ENCODE measurements around the gene PIMREG. TPM values are rescaled to one million over a fixed set of nuclear protein-coding genes. Genes with fewer than 3 reads are reported as not detected.

Gene PIMREG
- polyA plus RNA-seq, 2 of the 4 experiments (the other 2 are of a cell fraction), result 26.3 to 28.9 TPM

DNA sequence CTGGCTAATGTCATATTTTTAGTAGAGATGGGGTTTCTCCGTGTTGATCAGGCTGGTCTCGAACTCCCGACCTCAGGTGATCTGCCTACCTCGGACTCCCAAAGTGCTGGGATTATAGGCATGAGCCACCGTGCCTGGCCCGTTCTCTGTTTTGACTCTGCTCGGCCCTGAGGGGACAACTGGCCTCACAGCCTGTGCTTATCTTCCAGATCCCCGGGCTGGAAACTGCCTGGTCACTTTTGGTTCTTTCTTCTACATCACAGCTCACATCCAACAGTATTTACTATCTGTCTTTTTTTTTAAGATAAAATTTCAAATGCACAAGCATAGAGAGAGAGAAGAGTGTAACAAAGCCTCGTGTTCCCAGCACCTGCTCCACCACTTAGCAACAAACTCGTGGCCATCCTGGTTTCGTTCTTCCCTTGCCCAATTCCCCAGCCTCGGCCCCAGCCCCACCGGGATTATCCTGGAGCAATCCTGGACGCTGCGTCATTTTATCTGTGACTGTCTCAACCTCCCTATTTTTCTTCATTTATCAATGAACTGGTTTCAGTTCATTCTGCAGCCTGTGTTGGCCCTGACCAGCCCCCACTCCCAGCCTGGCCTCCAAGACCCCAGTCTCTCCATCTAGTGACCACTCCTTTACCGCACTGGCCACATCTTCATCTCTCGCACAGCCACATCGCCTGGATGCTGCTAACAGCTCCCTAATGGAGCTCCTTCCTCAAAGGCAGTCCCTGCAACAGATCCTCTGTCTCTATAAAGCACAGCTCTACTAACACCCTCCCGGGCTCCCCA is 21.1 kb downstream of the PIMREG start:
- 0 out of 3 replicates have a peak, but pooled peaks cover 5% of the 10 kb centered on the region for H3K9me3 ChIP-seq
- no peaks in the 10 kb centered on the region for H3K4me1 ChIP-seq
- DNase-seq (ENCODE audit: low read depth in 1 of 2, low spot score in 1 of 2) (no peak), FAIRE-seq (no peak), ATAC-seq (no peak)
- WGBS (ENCODE audit: missing lambda C conversion rate), result 67% methylated on average over 19 of the region's 19 CpGs
- ChIA-PET CTCF (interaction anchor here (8.1 kb wide), 1 partner anchor 8 kb away, joined by 77 read pairs; no protein-coding TSS in a partner anchor), POLR2A (no interaction called here)
- H3K27ac ChIP-seq, result no peak overlapping the region
- H3K4me2 ChIP-seq, result no peak overlapping the region
- no peak overlapping the region for H3K4me3 ChIP-seq
- TF ChIP-seq, protein P1, sequence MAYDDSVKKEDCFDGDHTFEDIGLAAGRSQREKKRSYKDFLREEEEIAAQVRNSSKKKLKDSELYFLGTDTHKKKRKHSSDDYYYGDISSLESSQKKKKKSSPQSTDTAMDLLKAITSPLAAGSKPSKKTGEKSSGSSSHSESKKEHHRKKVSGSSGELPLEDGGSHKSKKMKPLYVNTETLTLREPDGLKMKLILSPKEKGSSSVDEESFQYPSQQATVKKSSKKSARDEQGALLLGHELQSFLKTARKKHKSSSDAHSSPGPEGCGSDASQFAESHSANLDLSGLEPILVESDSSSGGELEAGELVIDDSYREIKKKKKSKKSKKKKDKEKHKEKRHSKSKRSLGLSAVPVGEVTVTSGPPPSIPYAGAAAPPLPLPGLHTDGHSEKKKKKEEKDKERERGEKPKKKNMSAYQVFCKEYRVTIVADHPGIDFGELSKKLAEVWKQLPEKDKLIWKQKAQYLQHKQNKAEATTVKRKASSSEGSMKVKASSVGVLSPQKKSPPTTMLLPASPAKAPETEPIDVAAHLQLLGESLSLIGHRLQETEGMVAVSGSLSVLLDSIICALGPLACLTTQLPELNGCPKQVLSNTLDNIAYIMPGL (CRISPR knock-in tag; IDR thresholded peaks at IDR 0.05; ENCODE audit: borderline replicate concordance), result no peak
- TF ChIP-seq ESRRA (IDR thresholded peaks at IDR 0.05; ENCODE audit: borderline replicate concordance, low read length) (no peak), EP300 (IDR thresholded peaks at IDR 0.05) (no peak), RARB (CRISPR knock-in tag; IDR thresholded peaks at IDR 0.05) (no peak), POLR2A (IDR thresholded peaks at IDR 0.05; ENCODE audit: low read length) (no peak), KDM1A (IDR thresholded peaks at IDR 0.05; ENCODE audit: low read depth) (no peak), JUNB (IDR thresholded peaks at IDR 0.05) (no peak), FOXS1 (CRISPR knock-in tag; IDR thresholded peaks at IDR 0.05) (no peak), CEBPB (IDR thresholded peaks at IDR 0.05) (no peak), GATA3 (IDR thresholded peaks at IDR 0.05; ENCODE audit: borderline replicate concordance) (no peak), NR3C1 (IDR thresholded peaks at IDR 0.05) (no peak), HEYL (CRISPR knock-in tag; IDR thresholded peaks at IDR 0.05) (no peak), JUN (IDR thresholded peaks at IDR 0.05) (no peak), SMC3 (IDR thresholded peaks at IDR 0.05) (no peak)
- TF ChIP-seq, protein P2, sequence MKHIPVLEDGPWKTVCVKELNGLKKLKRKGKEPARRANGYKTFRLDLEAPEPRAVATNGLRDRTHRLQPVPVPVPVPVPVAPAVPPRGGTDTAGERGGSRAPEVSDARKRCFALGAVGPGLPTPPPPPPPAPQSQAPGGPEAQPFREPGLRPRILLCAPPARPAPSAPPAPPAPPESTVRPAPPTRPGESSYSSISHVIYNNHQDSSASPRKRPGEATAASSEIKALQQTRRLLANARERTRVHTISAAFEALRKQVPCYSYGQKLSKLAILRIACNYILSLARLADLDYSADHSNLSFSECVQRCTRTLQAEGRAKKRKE (CRISPR knock-in tag; IDR thresholded peaks at IDR 0.05; ENCODE audit: low read depth), result no peak
- TF ChIP-seq, protein P3, sequence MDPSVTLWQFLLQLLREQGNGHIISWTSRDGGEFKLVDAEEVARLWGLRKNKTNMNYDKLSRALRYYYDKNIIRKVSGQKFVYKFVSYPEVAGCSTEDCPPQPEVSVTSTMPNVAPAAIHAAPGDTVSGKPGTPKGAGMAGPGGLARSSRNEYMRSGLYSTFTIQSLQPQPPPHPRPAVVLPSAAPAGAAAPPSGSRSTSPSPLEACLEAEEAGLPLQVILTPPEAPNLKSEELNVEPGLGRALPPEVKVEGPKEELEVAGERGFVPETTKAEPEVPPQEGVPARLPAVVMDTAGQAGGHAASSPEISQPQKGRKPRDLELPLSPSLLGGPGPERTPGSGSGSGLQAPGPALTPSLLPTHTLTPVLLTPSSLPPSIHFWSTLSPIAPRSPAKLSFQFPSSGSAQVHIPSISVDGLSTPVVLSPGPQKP (IDR thresholded peaks at IDR 0.05; ENCODE audit: low read depth, low read length), result no peak

DNA sequence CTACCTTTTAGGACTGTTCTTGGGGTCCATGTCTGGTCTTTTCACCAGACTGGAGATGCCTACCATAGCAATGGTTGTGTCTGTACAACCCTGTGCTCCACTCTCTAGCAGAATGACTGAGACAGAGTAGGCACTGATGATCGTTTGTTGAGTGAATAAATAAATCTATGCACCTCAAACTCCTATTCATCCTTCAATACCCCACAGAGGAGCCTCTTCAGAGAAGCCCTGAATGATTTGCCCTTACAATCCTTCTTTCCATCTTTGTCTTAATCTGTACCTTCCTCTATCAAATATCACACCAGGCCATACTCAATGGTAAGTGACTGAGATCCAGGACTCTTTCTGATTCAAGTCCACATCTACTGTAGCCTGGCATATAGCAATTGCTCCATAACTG is 23.3 kb downstream of the PIMREG start:
- Histone ChIP-seq H3K9me3 (0 out of 3 replicates have a peak, but pooled peaks cover 5% of the 10 kb centered on the region), H3K4me1 (peaks cover 18% of the 10 kb centered on the region), H3K4me3 (no peak overlapping the region), H3K4me2 (no peak overlapping the region), H3K27ac (no peak overlapping the region)
- POLR2A ChIA-PET, result no interaction called here
- WGBS (ENCODE audit: missing lambda C conversion rate), result 12% methylated on average over 1 of the region's 1 CpG
- CTCF ChIA-PET, result interaction anchor here (0.7 to 1.3 kb wide), 3 partner anchors 14 to 554 kb away, joined by 3 read pairs; no protein-coding TSS in a partner anchor
- TF ChIP-seq HDAC2 (IDR thresholded peaks at IDR 0.05) (no peak), JUN (IDR thresholded peaks at IDR 0.05) (no peak), ESRRA (IDR thresholded peaks at IDR 0.05; ENCODE audit: borderline replicate concordance, low read length) (no peak), KDM5A (IDR thresholded peaks at IDR 0.05) (no peak), CBX8 (IDR thresholded peaks at IDR 0.05) (no peak), FOSB (CRISPR knock-in tag; IDR thresholded peaks at IDR 0.05) (no peak), MYC (IDR thresholded peaks at IDR 0.05; ENCODE audit: borderline replicate concordance, low read length) (no peak), SMC3 (IDR thresholded peaks at IDR 0.05) (no peak), PHF8 (IDR thresholded peaks at IDR 0.05; ENCODE audit: borderline replicate concordance, low read depth) (no peak), RAD21 (conservative IDR thresholded peaks at IDR 0.05 in 1 of 2, IDR thresholded peaks at IDR 0.05 in 1 of 2) (no peak), EP300 (IDR thresholded peaks at IDR 0.05) (no peak), RARB (CRISPR knock-in tag; IDR thresholded peaks at IDR 0.05) (no peak), RCOR1 (IDR thresholded peaks at IDR 0.05; ENCODE audit: low read depth, low read length) (no peak), SREBF2 (IDR thresholded peaks at IDR 0.05) (no peak)
- TF ChIP-seq, protein P4, sequence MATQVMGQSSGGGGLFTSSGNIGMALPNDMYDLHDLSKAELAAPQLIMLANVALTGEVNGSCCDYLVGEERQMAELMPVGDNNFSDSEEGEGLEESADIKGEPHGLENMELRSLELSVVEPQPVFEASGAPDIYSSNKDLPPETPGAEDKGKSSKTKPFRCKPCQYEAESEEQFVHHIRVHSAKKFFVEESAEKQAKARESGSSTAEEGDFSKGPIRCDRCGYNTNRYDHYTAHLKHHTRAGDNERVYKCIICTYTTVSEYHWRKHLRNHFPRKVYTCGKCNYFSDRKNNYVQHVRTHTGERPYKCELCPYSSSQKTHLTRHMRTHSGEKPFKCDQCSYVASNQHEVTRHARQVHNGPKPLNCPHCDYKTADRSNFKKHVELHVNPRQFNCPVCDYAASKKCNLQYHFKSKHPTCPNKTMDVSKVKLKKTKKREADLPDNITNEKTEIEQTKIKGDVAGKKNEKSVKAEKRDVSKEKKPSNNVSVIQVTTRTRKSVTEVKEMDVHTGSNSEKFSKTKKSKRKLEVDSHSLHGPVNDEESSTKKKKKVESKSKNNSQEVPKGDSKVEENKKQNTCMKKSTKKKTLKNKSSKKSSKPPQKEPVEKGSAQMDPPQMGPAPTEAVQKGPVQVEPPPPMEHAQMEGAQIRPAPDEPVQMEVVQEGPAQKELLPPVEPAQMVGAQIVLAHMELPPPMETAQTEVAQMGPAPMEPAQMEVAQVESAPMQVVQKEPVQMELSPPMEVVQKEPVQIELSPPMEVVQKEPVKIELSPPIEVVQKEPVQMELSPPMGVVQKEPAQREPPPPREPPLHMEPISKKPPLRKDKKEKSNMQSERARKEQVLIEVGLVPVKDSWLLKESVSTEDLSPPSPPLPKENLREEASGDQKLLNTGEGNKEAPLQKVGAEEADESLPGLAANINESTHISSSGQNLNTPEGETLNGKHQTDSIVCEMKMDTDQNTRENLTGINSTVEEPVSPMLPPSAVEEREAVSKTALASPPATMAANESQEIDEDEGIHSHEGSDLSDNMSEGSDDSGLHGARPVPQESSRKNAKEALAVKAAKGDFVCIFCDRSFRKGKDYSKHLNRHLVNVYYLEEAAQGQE (IDR thresholded peaks at IDR 0.05), result no peak
- TF ChIP-seq, protein P5, sequence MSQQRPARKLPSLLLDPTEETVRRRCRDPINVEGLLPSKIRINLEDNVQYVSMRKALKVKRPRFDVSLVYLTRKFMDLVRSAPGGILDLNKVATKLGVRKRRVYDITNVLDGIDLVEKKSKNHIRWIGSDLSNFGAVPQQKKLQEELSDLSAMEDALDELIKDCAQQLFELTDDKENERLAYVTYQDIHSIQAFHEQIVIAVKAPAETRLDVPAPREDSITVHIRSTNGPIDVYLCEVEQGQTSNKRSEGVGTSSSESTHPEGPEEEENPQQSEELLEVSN (IDR thresholded peaks at IDR 0.05; ENCODE audit: borderline replicate concordance, low read depth), result no peak
- no peak for DNase-seq (ENCODE audit: low read depth in 1 of 2, low spot score in 1 of 2)
- no peak for ATAC-seq
- no peak for FAIRE-seq

Measured in A549 (cell line).